GM12878 (cell line): ENCODE measurements around the gene AMBRA1. TPM values are rescaled to one million over a fixed set of nuclear protein-coding genes. Genes with fewer than 3 reads are reported as not detected.

ENCODE experiments used
- ATAC-seq: fragments of 200-7000 bp; cut with Tn5 transposase; 3 replicates; pipeline ENCODE4 v1.9.1; 2020; ENCODE audit warnings: mild to moderate bottlenecking, moderate library complexity
- BruUV-seq: library from RNA; stranded (reverse); fragments of 400-500 nt; replicated peaks from 2 replicates; lab custom pipeline; 2021; lab: Mats Ljungman, UMichigan
- CTCF ChIA-PET: fragments of 300-600 bp; sonication (Branson Sonifier 250); formaldehyde crosslinking; extraction: SDS; loops from one replicate; lab custom pipeline; 2021; ENCODE audit warnings: inconsistent platforms; lab: Yijun Ruan, JAX
- POLR2A ChIA-PET: fragments of 350-600 bp; formaldehyde crosslinking; extraction: SDS; loops from one replicate; lab custom pipeline; 2021; ENCODE audit warnings: inconsistent platforms; lab: Charles Lee
- RAD21 ChIA-PET: fragments of 300-600 bp; sonication (Branson Sonifier 250); formaldehyde crosslinking; loops from one replicate; lab custom pipeline; 2023; ENCODE audit warnings: antibody characterized with exemption; ENCODE audit not compliant: unreplicated experiment; lab: Charles Lee
- SMC1A ChIA-PET: fragments of 300-600 bp; sonication (Branson Sonifier 250); formaldehyde crosslinking; loops from one replicate; lab custom pipeline; 2023; ENCODE audit not compliant: unreplicated experiment, uncharacterized antibody; lab: Charles Lee
- DNase-seq: peaks from one replicate; pipeline ENCODE4 v3.0.0-alpha.2; 2011; ENCODE audit warnings: low read depth, low spot score
- FAIRE-seq: peaks from 3 replicates; lab custom pipeline; 2011; peaks lifted over from hg19 to GRCh38; lab: Jason Lieb, UNC
- H2AFZ ChIP-seq: 2 replicates; pipeline ENCODE4 v1.6.0; 2011; ENCODE audit warnings: low read depth, low read length, control low read depth; ENCODE audit not compliant: control insufficient read depth
- H3K27ac ChIP-seq: 2 replicates; pipeline ENCODE4 v1.5.1; 2011; ENCODE audit warnings: control low read depth; ENCODE audit not compliant: control insufficient read depth, insufficient read depth
- H3K27me3 ChIP-seq, 2 experiments: replicated peaks in 1 of 2; 2 replicates each; pipeline versions ENCODE4 v1.6.0 to v1.6.1; 2011; ENCODE audit warnings: low read length in 1 of 2; ENCODE audit not compliant: control insufficient read depth in 2 of 2, insufficient read depth in 2 of 2
- H3K36me3 ChIP-seq, 2 experiments: 2 replicates each; pipeline ENCODE4 v1.5.1; 2011; ENCODE audit warnings: low read length in 1 of 2; ENCODE audit not compliant: control insufficient read depth in 2 of 2, insufficient read depth in 2 of 2
- H3K4me1 ChIP-seq: 2 replicates; pipeline ENCODE4 v1.6.1; 2011; ENCODE audit warnings: mild to moderate bottlenecking, low read length, moderate library complexity, mixed read lengths; ENCODE audit not compliant: control insufficient read depth, insufficient read depth
- H3K4me2 ChIP-seq: 2 replicates; pipeline ENCODE4 v1.6.0; 2011; ENCODE audit warnings: control low read depth; ENCODE audit not compliant: control insufficient read depth, insufficient read depth
- H3K4me3 ChIP-seq: fragments of 200-600 bp; sonication (generic); 2 replicates; pipeline ENCODE4 v1.5.1; 2016
- H3K79me2 ChIP-seq: 2 replicates; pipeline ENCODE4 v1.6.0; 2011; ENCODE audit warnings: low read length; ENCODE audit not compliant: control insufficient read depth, insufficient read depth
- H3K9ac ChIP-seq: 2 replicates; pipeline ENCODE4 v1.8.0; 2011; ENCODE audit warnings: low read length, control low read depth, mixed read lengths; ENCODE audit not compliant: control insufficient read depth, insufficient read depth
- H3K9me3 ChIP-seq: replicated peaks from 3 replicates; pipeline ENCODE4 v1.5.1; 2011; ENCODE audit warnings: mild to moderate bottlenecking, low read length; ENCODE audit not compliant: control insufficient read depth, insufficient read depth
- H4K20me1 ChIP-seq: 2 replicates; pipeline ENCODE4 v1.6.0; 2011; ENCODE audit not compliant: control insufficient read depth, insufficient read depth
- DPF2 ChIP-seq: fragments of 450-650 bp; IDR thresholded peaks from 2 replicates; pipeline ENCODE4 v1.6.1; 2017; ENCODE audit warnings: mild to moderate bottlenecking
- EGR1 ChIP-seq, 2 experiments: IDR thresholded peaks; 1 replicate in 1 of 2; 2 replicates in 1 of 2; pipeline ENCODE4 v1.6.1; 2011 to 2012; ENCODE audit warnings: low read depth in 2 of 2, low read length in 2 of 2, borderline replicate concordance in 1 of 2, mild to moderate bottlenecking in 1 of 2, moderate library complexity in 1 of 2
- HDGF ChIP-seq: fragments of 450-650 bp; IDR thresholded peaks from 2 replicates; pipeline ENCODE4 v1.6.1; 2016; ENCODE audit warnings: antibody characterized with exemption
- NR2C1 ChIP-seq: fragments of 450-650 bp; IDR thresholded peaks from 2 replicates; pipeline ENCODE4 v1.6.1; 2017; ENCODE audit warnings: antibody characterized with exemption, mild to moderate bottlenecking, moderate library complexity
- POLR2A ChIP-seq: IDR thresholded peaks from 2 replicates; pipeline ENCODE4 v1.6.1; 2011; ENCODE audit warnings: low read depth, mild to moderate bottlenecking, low read length
- WGBS: methylation state at CpG from one replicate; pipeline ENCODE4 v1.1.6; 2016; ENCODE audit warnings: low lambda C conversion rate; ENCODE audit not compliant: insufficient replicate concordance, insufficient coverage; ENCODE audit errors: missing lambda C conversion rate; 5-methylcytosine and 5-hydroxymethylcytosine counted together
- in situ Hi-C: fragments of 300-500 bp; cut with MboI; formaldehyde crosslinking; loops from 9 replicates; pipeline ENCODE4 v1.14.3; 2018; ENCODE audit warnings: mixed read lengths
- intact Hi-C: fragments of 100-400 bp; cut with micrococcal nuclease; formaldehyde crosslinking; loops from one replicate; pipeline ENCODE4 v1.14.2; 2022; ENCODE audit not compliant: unreplicated experiment
- polyA plus RNA-seq, 11 experiments: library from polyadenylated mRNA; depleted of rRNA in 4 of 11; unstranded in 6 of 11; stranded (reverse) in 5 of 11; fragments of >200 nt; fragmentation: Nextera tagmentation in 4 of 11; fragmentation: Illumina TruSeq in 1 of 11; extraction: Ambion mirVana in 4 of 11; extraction: Trizol in 1 of 11; gene quantifications; 1 replicate in 1 of 11; 2 replicates in 10 of 11; pipeline versions ENCODE4 v1.2.1 to v1.2.3, GENCODE V29; 2011 to 2016; ENCODE audit warnings: inconsistent platforms in 2 of 11, missing spikeins in 2 of 11, low read depth in 1 of 11
- total RNA-seq, 4 experiments: library from RNA; depleted of rRNA in 3 of 4; stranded (reverse); fragments of >200 nt in 3 of 4; fragmentation: Illumina TruSeq in 1 of 4; extraction: Trizol in 1 of 4; gene quantifications; 2 replicates each; pipeline versions ENCODE4 v1.2.1 to v1.2.3, GENCODE V29; 2013 to 2021
- TF ChIP-seq, protein P1 (sequence below): fragments of 450-650 bp; IDR thresholded peaks from 2 replicates; pipeline ENCODE4 v1.6.1; 2016; ENCODE audit warnings: mild to moderate bottlenecking, moderate library complexity, borderline replicate concordance

Gene AMBRA1
- total and polyA plus RNA-seq, 10 of the 15 experiments (the other 5 are each of a cell fraction or from before 2014, with no cell fraction given): 0.57 to 34.3 (median 13.7) TPM

DNA sequence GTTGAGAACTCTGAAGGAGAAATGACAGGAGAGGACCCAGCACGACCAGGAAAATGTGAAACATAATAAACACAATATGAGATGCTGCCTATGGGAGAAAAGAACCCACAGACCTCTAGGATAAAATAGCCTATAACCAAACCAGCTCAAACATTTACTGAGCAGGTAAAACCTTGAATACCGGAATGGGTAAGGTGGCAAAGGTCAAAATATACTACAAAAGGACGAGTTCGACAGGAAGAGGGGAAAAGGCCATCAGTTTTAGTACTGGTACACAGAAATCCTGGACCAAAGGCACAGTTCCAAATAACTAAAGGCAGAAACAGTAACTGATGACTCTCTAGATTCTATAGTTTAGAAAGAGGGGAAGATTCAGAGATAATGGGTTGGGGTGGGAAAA lies 96.3 kb downstream of the AMBRA1 start (continued):
- TF ChIP-seq, protein P1, sequence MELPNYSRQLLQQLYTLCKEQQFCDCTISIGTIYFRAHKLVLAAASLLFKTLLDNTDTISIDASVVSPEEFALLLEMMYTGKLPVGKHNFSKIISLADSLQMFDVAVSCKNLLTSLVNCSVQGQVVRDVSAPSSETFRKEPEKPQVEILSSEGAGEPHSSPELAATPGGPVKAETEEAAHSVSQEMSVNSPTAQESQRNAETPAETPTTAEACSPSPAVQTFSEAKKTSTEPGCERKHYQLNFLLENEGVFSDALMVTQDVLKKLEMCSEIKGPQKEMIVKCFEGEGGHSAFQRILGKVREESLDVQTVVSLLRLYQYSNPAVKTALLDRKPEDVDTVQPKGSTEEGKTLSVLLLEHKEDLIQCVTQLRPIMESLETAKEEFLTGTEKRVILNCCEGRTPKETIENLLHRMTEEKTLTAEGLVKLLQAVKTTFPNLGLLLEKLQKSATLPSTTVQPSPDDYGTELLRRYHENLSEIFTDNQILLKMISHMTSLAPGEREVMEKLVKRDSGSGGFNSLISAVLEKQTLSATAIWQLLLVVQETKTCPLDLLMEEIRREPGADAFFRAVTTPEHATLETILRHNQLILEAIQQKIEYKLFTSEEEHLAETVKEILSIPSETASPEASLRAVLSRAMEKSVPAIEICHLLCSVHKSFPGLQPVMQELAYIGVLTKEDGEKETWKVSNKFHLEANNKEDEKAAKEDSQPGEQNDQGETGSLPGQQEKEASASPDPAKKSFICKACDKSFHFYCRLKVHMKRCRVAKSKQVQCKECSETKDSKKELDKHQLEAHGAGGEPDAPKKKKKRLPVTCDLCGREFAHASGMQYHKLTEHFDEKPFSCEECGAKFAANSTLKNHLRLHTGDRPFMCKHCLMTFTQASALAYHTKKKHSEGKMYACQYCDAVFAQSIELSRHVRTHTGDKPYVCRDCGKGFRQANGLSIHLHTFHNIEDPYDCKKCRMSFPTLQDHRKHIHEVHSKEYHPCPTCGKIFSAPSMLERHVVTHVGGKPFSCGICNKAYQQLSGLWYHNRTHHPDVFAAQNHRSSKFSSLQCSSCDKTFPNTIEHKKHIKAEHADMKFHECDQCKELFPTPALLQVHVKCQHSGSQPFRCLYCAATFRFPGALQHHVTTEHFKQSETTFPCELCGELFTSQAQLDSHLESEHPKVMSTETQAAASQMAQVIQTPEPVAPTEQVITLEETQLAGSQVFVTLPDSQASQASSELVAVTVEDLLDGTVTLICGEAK: no peak
- no peak for TF ChIP-seq DPF2
- no peak for TF ChIP-seq POLR2A

DNA sequence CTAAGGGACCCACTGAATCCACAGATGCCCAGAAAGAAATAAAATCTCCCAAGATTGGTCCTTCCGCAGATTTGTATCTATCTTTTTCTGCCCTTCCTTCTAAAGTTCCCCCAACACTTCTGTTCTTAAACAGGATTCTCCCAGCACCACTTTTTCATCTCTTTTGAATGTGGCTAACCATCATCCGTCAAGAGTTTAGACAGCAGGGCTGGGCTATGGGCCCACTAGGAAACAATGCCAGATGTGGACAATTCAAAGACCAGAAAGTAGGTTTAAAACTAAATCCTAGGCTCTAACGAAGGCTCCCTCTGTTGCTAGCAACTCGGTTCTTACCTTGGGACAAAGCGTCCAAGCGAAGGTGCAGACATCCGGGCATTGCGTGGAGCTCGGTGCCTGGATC lies 100.0 kb downstream of the AMBRA1 start:
- no peaks in the 10 kb centered on the region for H3K79me2 ChIP-seq

More for the DNA sequence above, 100.0 kb downstream of the AMBRA1 start:
- ChIA-PET SMC1A (interaction anchor here (0.7 to 8.7 kb wide), 5 partner anchors 14 to 124 kb away, joined by 3 to 167 read pairs (median 4); partner anchors contain the start of gene ATG13), CTCF (interaction anchor here (1.1 to 7.9 kb wide), 5 partner anchors 9 to 44 kb away, joined by 4 to 146 read pairs (median 135); no protein-coding TSS in a partner anchor), POLR2A (interaction anchor here (0.8 to 1.8 kb wide), 2 partner anchors 10 to 24 kb away, joined by 4 to 5 read pairs; no protein-coding TSS in a partner anchor), RAD21 (interaction anchor here (0.9 to 1.2 kb wide), 3 partner anchors 9 to 48 kb away, joined by 3 read pairs; no protein-coding TSS in a partner anchor)
- no TSS peak for BruUV-seq
- Histone ChIP-seq H3K9me3 (no peaks in the 10 kb centered on the region), H4K20me1 (no peaks in the 10 kb centered on the region), H3K4me1 (peaks cover 8% of the 10 kb centered on the region), H3K9ac (no peak overlapping the region), H3K36me3 (peaks cover 0 to 10% of the 10 kb centered on the region in 2 experiments), H2AFZ (no peak overlapping the region), H3K27ac (no peak overlapping the region), H3K4me2 (no peak overlapping the region), H3K4me3 (no peak overlapping the region), H3K27me3 (no peaks in the 10 kb centered on the region)
- in situ Hi-C loops (no loop called here), intact Hi-C loops (no loop called here)
- FAIRE-seq: no peak
- ATAC-seq: no peak
- no peak for DNase-seq
- WGBS: 97% methylated on average over 9 of the region's 9 CpGs
- TF ChIP-seq EGR1 (IDR thresholded peaks at IDR 0.05; ENCODE audit: borderline replicate concordance in 1 of 2, low read depth in 2 of 2, low read length in 2 of 2) (no peak), HDGF (no peak), NR2C1 (no peak)
- TF ChIP-seq, all 136 proteins: peak for 0
